PC-9 (cell line): ENCODE results near the gene CDIP1. TPM values are rescaled to one million over a fixed set of nuclear protein-coding genes. Genes with fewer than 3 reads are reported as not detected.
A peak's percentile ranks its signal among the peaks of the same experiment; 100 is the strongest.

Experiments used
- BruUV-seq: library from RNA; stranded (reverse); fragments of 400-500 nt; replicated peaks from 2 replicates; lab custom pipeline; 2021; lab: Mats Ljungman, UMichigan
- CTCF ChIA-PET: fragments of 300-600 bp; sonication (Branson Sonifier 250); formaldehyde crosslinking; loops from one replicate; lab custom pipeline; 2022; ENCODE audit warnings: antibody characterized with exemption; lab: Charles Lee
- POLR2A ChIA-PET: fragments of 300-600 bp; sonication (Branson Sonifier 250); formaldehyde crosslinking; loops from one replicate; lab custom pipeline; 2022; ENCODE audit warnings: antibody characterized with exemption; ENCODE audit not compliant: unreplicated experiment; lab: Charles Lee
- DNase-seq, 2 experiments: peaks; one replicate each; pipeline versions ENCODE4 v3.0.0 to v3.0.0-alpha.2; 2015 to 2022; ENCODE audit warnings: mixed read lengths in 1 of 2
- H2AFZ ChIP-seq: fragments of 200-600 bp; sonication (generic); 2 replicates; pipeline ENCODE4 v1.8.1; 2017; ENCODE audit warnings: antibody characterized with exemption
- H3F3A ChIP-seq: fragments of 200-600 bp; sonication (generic); 2 replicates; pipeline ENCODE4 v1.8.1; 2017; ENCODE audit warnings: antibody characterized with exemption, mild to moderate bottlenecking, low read depth; ENCODE audit not compliant: insufficient read depth
- H3K27ac ChIP-seq: fragments of 200-600 bp; sonication (generic); 2 replicates; pipeline ENCODE4 v1.6.1; 2016; ENCODE audit warnings: mixed run types
- H3K27me3 ChIP-seq: fragments of 200-600 bp; sonication (generic); 2 replicates; pipeline ENCODE4 v1.6.1; 2016; ENCODE audit warnings: low read depth, mixed run types; ENCODE audit not compliant: insufficient read depth
- H3K36me3 ChIP-seq: fragments of 200-600 bp; sonication (generic); 2 replicates; pipeline ENCODE4 v1.6.1; 2016; ENCODE audit warnings: low read depth, mixed run types
- H3K4me1 ChIP-seq: fragments of 200-600 bp; sonication (generic); replicated peaks from 2 replicates; pipeline ENCODE4 v1.6.1; 2016; ENCODE audit warnings: mixed run types; ENCODE audit not compliant: insufficient read depth
- H3K4me2 ChIP-seq: fragments of 200-600 bp; sonication (generic); 2 replicates; pipeline ENCODE4 v1.6.1; 2017; ENCODE audit warnings: mixed run types
- H3K4me3 ChIP-seq: fragments of 200-600 bp; sonication (generic); 2 replicates; pipeline ENCODE4 v1.6.1; 2016; ENCODE audit warnings: mixed run types
- H3K79me2 ChIP-seq: fragments of 200-600 bp; sonication (generic); 2 replicates; pipeline ENCODE4 v1.6.1; 2017; ENCODE audit warnings: low read depth, mixed run types
- H3K9me2 ChIP-seq: fragments of 200-600 bp; sonication (generic); 2 replicates; pipeline ENCODE4 v1.8.1; 2017; ENCODE audit warnings: mild to moderate bottlenecking; ENCODE audit not compliant: insufficient read depth
- H3K9me3 ChIP-seq: fragments of 200-600 bp; sonication (generic); 2 replicates; pipeline ENCODE4 v1.8.1; 2016; ENCODE audit warnings: low read depth; ENCODE audit not compliant: insufficient read depth
- H4K20me1 ChIP-seq: fragments of 200-600 bp; sonication (generic); 2 replicates; pipeline ENCODE4 v1.8.1; 2017; ENCODE audit not compliant: insufficient read depth
- CTCF ChIP-seq: fragments of 200-600 bp; sonication (generic); conservative IDR thresholded peaks from 2 replicates; pipeline ENCODE4 v1.6.1; 2017; ENCODE audit warnings: mixed run types, antibody characterized with exemption, mild to moderate bottlenecking, moderate library complexity
- EZH2 ChIP-seq: fragments of 200-600 bp; sonication (generic); IDR thresholded peaks from 2 replicates; pipeline ENCODE4 v1.8.0; 2017; ENCODE audit warnings: antibody characterized with exemption, low read depth
- intact Hi-C: fragments of 100-400 bp; cut with micrococcal nuclease; formaldehyde crosslinking; loops from one replicate; pipeline ENCODE4 v1.10.0; 2022; ENCODE audit not compliant: unreplicated experiment
- total RNA-seq: library from RNA; stranded (reverse); gene quantifications from 2 replicates; pipeline ENCODE4 v1.2.3, GENCODE V29; 2021

The CDIP1 gene
- total RNA-seq, 1 experiment from 2014 or later: 10.7 TPM

DNA sequence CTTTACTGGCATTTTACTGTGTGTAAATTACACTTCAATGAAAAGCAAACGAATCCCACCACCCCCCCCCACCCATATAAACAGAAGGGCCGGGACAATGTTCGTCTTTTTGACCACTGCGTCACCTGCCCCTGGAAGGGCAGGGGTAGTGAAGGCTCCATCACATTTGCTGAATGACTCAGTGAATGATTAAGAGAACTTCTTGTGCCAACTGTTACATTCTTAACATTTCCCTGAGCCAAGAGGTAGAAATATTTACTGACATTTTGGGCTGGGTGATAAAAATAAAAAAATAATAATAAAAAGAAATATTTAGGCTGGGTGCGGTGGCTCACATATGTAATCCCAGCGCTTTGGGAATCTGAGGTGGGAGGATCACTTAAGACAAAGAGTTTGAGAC, 41.7 kb upstream of the CDIP1 start:
- no peaks in the 10 kb centered on the region for H3K9me3 ChIP-seq
- no peaks in the 10 kb centered on the region; the same call in 1 of the 2 replicates for H3F3A ChIP-seq
- H3K79me2 ChIP-seq: no peaks in the 10 kb centered on the region
- DNase-seq: peak in 1 of 2 experiments; percentile 60
- TF ChIP-seq EZH2: no peak
- TF ChIP-seq CTCF: no peak
- no peaks in the 10 kb centered on the region for H4K20me1 ChIP-seq
- H3K27ac ChIP-seq: no peak overlapping the region
- no peak overlapping the region for H2AFZ ChIP-seq
- H3K4me2 ChIP-seq: no peak overlapping the region
- H3K4me3 ChIP-seq: no peak overlapping the region
- POLR2A ChIA-PET: no interaction called here
- no peaks in the 10 kb centered on the region for H3K9me2 ChIP-seq
- no peaks in the 10 kb centered on the region for H3K36me3 ChIP-seq
- no TSS peak for BruUV-seq
- CTCF ChIA-PET: no interaction called here
- H3K4me1 ChIP-seq: no peaks in the 10 kb centered on the region
- intact Hi-C loops: no loop called here
- H3K27me3 ChIP-seq: no peaks in the 10 kb centered on the region

DNA sequence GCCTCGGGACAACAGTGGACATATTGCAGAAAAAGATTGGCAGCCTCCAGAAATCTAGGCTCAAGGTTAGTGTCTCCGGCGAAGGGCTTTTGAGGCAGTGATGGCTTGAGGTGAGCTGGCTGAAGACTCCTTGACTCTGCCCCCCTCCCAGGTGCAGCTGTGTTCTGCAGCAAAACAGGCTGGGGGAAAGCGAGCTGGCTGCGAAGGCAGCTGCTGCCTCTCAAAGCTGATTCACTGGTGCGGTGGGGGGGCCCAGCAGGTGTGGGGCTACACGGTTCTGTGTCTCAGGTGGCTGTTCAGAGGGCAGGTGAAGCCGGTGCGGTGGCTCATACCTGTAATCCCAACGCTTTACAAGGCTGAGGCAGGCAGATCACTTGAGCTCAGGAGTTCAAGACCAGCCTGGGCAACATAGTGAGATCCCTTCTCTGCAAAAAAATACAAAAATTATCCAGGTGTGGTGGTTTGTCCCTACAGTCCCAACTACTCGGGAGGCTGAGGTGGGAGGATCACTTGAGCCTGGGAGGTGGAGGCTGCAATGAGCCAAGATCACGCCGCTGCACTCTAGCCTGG, 40.5 kb upstream of the CDIP1 start:
- TF ChIP-seq CTCF (no peak), EZH2 (no peak)
- ChIA-PET POLR2A (no interaction called here), CTCF (interaction anchor here (0.6 kb wide), 1 partner anchor 139 kb away, joined by 5 read pairs; no protein-coding TSS in a partner anchor)
- no peaks in the 10 kb centered on the region for H3K36me3 ChIP-seq
- no peaks in the 10 kb centered on the region for H3K9me3 ChIP-seq
- H3K79me2 ChIP-seq: no peaks in the 10 kb centered on the region
- H2AFZ ChIP-seq: no peak overlapping the region
- no peaks in the 10 kb centered on the region for H3F3A ChIP-seq
- H3K27me3 ChIP-seq: no peaks in the 10 kb centered on the region
- no peak for DNase-seq
- intact Hi-C loops: no loop called here
- H4K20me1 ChIP-seq: no peaks in the 10 kb centered on the region
- BruUV-seq: no TSS peak
- H3K9me2 ChIP-seq: no peaks in the 10 kb centered on the region
- H3K27ac ChIP-seq: no peak overlapping the region
- no peaks in the 10 kb centered on the region for H3K4me1 ChIP-seq
- H3K4me3 ChIP-seq: no peak overlapping the region
- H3K4me2 ChIP-seq: no peak overlapping the region

DNA sequence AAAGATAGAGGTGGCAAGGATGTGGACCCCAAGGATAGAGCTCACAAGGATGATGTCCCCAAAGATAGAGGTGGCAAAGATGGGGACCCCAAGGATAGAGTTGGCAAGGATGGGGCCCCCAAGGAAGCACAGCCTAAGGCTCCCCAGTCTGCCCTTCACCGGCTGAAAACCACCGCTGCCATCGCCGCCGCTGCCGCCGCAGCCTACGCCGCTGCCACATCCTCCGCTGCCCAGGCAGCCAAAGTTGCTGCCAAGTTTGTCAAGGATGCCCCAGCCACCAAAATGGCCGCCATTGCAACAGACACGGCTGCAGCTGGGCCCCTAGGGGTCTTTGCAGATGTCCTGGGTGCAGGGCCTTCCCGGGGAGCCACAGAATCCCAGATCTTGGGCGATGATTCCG, 37.4 kb upstream of the CDIP1 start:
- Histone ChIP-seq H3K9me2 (no peaks in the 10 kb centered on the region), H3K4me1 (no peaks in the 10 kb centered on the region), H3K9me3 (no peaks in the 10 kb centered on the region), H3F3A (no peaks in the 10 kb centered on the region), H3K79me2 (no peaks in the 10 kb centered on the region), H3K4me2 (no peak overlapping the region), H2AFZ (no peak overlapping the region), H3K36me3 (no peaks in the 10 kb centered on the region), H3K4me3 (no peak overlapping the region), H3K27ac (no peak overlapping the region), H3K27me3 (no peaks in the 10 kb centered on the region), H4K20me1 (no peaks in the 10 kb centered on the region)
- no peak for TF ChIP-seq CTCF
- TF ChIP-seq EZH2: no peak
- intact Hi-C loops: no loop called here
- CTCF ChIA-PET: no interaction called here
- no TSS peak for BruUV-seq
- DNase-seq: no peak
- POLR2A ChIA-PET: no interaction called here
